ENCODE data around the gene SMIM11.
"Not testable (repeated sequence)": the region's sequence is repeated elsewhere in the genome, so short reads cannot be mapped to it uniquely, and the experiment has no call there.

Gene SMIM11

DNA sequence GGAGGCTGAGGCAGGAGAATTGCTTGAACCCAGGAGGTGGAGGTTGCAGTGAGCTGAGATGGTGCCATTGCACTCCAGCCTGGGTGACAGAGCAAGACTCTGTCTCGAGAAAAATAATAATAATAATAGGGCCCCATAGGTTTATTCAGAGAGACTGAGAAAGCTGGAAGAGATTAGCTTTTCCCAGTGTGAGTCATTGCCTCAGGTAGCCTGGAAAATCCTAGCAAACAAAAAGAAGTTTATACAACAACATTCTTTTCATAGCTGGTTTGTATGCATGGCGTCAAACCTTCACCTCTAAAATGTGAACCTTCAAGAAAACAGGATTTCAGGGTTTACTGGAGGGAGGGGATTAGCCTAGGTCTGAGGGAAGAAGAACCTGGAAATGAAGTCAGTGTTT is 7.8 kb downstream of the SMIM11 start:
- H3K36me3 ChIP-seq (ENCODE audit: control insufficient read depth, insufficient read depth, low read length); H2AFZ ChIP-seq; H3K4me3 ChIP-seq (ENCODE audit: low read depth, low read length); H3K9ac ChIP-seq; H3K4me1 ChIP-seq; H3K27me3 ChIP-seq (ENCODE audit: control insufficient read depth, insufficient read depth, low read length); H3K9me3 ChIP-seq (ENCODE audit: control insufficient read depth, low read length); H3K27ac ChIP-seq; H3K4me2 ChIP-seq (ENCODE audit: low read length); H3K79me2 ChIP-seq: not testable (repeated sequence)

DNA sequence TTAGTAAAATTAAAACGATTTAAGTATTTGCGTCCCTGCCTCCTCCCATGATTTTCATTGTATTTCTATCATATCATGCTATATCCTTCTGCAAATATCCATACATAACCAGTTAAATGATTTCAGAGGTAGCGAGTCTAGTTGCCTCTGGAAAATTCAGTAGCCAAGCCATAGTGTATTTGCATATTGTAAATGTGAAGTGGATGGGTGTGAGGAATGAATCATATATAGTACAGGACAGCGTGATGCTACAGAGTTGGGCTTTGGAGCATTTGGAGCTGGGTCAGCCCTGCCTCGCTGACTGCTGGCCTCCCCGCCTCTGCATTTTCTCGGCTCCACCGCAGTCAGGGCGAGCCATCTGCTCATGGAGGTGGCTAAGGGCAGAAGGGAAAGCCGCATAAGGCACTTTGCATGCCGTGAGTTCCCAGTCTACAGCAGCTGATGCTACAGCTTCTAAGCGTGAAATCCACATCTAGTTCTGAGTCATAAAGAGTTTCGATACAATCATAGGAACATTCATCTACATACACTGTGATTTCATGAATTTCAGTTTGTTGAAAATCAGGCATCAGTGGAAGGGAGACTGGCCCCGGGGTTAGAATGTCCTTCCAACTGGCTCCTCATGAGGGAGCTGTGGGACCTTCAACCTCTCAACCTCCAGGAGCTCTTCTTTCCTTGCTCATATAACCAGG is 8.6 kb downstream of the SMIM11 start:
- not testable (repeated sequence) for H3K79me2 ChIP-seq; H3K9me3 ChIP-seq (ENCODE audit: control insufficient read depth, low read length); H3K4me2 ChIP-seq (ENCODE audit: low read length); H3K27ac ChIP-seq; H3K4me1 ChIP-seq; H3K4me3 ChIP-seq (ENCODE audit: low read depth, low read length); H3K9ac ChIP-seq; H2AFZ ChIP-seq; H3K27me3 ChIP-seq (ENCODE audit: control insufficient read depth, insufficient read depth, low read length); H3K36me3 ChIP-seq (ENCODE audit: control insufficient read depth, insufficient read depth, low read length)

DNA sequence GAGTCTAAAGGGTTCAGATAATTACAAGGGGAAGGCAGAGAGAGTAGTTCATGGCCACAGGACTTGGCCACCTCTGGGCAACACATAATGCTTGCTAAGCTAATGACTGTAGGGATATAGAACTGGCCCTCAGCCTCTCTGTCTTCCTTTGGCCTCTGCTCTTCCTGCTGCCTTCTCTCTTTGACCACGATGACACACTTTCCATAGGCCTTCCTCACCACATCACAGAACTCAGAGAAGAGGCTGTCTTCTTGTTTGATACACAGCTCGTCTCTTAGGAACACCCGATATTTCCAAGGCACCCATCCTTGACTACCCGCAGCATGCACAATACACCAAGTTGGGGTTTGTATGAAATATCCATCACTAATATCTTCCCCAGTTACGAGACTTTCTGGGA is 25.2 kb downstream of the SMIM11 start:
- not testable (repeated sequence) for H3K27ac ChIP-seq; H3K9me3 ChIP-seq (ENCODE audit: control insufficient read depth, low read length); H3K4me1 ChIP-seq; H3K4me2 ChIP-seq (ENCODE audit: low read length); H3K4me3 ChIP-seq (ENCODE audit: low read depth, low read length); H2AFZ ChIP-seq; H3K9ac ChIP-seq; H3K36me3 ChIP-seq (ENCODE audit: control insufficient read depth, insufficient read depth, low read length); H3K79me2 ChIP-seq; H3K27me3 ChIP-seq (ENCODE audit: control insufficient read depth, insufficient read depth, low read length)

DNA sequence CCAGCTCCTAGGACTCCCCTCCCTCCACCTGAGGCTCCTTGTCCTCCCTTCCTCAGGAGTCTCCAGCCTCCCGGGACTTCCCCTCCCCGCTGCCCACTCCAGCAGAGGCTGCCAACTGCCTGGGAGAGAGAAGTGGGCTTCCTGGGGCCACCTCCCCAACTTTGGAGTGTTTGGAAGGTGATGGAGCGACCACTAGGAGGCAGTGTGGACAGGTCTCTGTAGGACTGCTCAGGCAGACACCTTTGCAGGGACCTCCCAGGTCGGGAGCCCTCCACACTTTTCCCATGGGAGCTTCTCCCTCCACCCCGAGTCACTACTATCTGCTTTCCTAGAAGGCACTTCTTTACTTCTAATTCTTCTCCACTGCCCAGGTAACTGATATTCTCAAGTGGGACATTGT is 29.4 kb downstream of the SMIM11 start:
- not testable (repeated sequence) for H3K4me2 ChIP-seq (ENCODE audit: low read length); H3K27me3 ChIP-seq (ENCODE audit: control insufficient read depth, insufficient read depth, low read length); H3K4me3 ChIP-seq (ENCODE audit: low read depth, low read length); H3K9me3 ChIP-seq (ENCODE audit: control insufficient read depth, low read length); H3K9ac ChIP-seq; H3K27ac ChIP-seq; H3K36me3 ChIP-seq (ENCODE audit: control insufficient read depth, insufficient read depth, low read length); H2AFZ ChIP-seq; H3K4me1 ChIP-seq; H3K79me2 ChIP-seq

DNA sequence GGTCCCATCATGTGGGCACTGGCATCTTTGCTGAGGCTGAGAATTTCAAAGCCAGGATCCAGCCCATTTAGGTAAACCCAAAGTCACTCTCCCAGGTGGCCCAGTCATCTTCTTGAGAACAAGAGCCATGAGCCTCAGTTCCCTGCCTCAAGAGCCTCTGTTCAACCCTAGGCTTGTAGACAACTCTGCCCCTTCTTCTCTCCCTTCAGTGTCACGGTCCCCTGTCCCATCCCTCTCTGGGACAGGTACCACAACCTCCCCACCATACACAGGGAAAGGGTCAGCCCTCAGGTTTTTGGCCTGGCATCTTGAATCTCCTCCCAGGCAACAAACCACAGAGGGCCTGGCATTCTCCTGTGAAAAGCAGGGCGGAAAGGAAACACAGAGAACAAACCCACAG is 30.4 kb downstream of the SMIM11 start:
- H3K4me2 ChIP-seq (ENCODE audit: low read length); H3K27ac ChIP-seq; H3K4me3 ChIP-seq (ENCODE audit: low read depth, low read length); H3K9me3 ChIP-seq (ENCODE audit: control insufficient read depth, low read length); H3K27me3 ChIP-seq (ENCODE audit: control insufficient read depth, insufficient read depth, low read length); H2AFZ ChIP-seq; H3K9ac ChIP-seq; H3K4me1 ChIP-seq; H3K36me3 ChIP-seq (ENCODE audit: control insufficient read depth, insufficient read depth, low read length); H3K79me2 ChIP-seq: not testable (repeated sequence)

DNA sequence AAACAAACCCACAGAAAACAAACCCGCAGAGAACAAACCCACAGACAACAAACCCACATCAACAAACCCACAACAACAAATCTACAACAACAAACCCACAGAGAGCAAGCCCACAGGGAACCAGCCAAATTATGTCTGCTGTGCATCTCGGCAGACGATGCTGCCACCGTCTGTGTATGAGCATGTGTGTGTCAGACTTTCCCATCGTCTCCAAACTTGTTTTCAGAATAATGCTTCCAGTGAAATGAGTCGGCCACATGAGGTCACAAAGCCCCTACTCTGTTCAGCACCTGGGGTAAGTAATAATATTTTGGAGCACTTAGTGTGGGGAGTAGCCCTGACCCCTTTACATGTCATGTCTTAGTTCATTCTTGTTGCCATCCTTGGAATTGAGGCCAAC is 30.8 kb downstream of the SMIM11 start:
- H3K79me2 ChIP-seq; H3K4me3 ChIP-seq (ENCODE audit: low read depth, low read length); H3K9ac ChIP-seq; H3K27me3 ChIP-seq (ENCODE audit: control insufficient read depth, insufficient read depth, low read length); H3K36me3 ChIP-seq (ENCODE audit: control insufficient read depth, insufficient read depth, low read length); H3K27ac ChIP-seq; H3K9me3 ChIP-seq (ENCODE audit: control insufficient read depth, low read length); H3K4me2 ChIP-seq (ENCODE audit: low read length); H3K4me1 ChIP-seq; H2AFZ ChIP-seq: not testable (repeated sequence)

DNA sequence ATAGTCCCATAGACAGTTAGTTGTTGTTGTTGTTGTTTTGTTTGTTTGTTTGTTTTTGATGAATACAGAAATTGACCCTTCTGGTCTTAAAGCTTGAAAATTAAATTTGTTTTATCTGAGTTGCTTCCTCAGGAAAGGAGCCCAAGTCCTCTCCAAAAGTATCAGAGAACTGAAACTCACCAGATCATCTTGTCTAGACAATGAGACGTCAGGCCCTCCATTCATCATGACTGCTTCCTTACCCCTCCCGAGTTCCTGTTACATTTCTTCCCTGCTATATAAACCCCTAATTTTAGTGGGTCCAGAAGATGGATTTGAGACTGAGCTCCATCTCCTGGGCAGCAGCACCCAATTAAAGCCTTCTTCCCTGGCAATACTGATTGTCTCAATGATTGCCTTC is 31.4 kb downstream of the SMIM11 start:
- not testable (repeated sequence) for H3K79me2 ChIP-seq; H3K27me3 ChIP-seq (ENCODE audit: control insufficient read depth, insufficient read depth, low read length); H3K27ac ChIP-seq

DNA sequence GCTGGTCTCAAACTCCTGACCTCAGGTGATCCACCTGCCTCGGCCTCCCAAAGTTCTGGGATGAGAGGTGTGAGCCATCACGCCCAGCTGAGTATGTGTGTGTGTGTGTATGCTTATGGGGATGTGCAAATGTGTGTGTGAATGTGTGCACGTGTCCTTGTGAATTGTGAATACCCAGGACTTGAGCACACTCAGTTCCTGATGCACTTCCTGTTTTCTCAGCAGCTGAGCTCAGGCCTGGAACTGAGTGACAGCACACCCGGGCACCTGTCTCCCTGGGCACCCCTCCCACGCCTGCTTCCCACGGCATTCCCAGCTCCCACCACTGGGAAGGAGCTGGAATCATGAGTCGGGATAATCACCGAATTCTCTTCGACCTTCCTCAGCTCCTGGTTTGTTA is 32.0 kb downstream of the SMIM11 start:
- not testable (repeated sequence) for H3K4me3 ChIP-seq (ENCODE audit: low read depth, low read length); H3K27me3 ChIP-seq (ENCODE audit: control insufficient read depth, insufficient read depth, low read length); H3K27ac ChIP-seq; H3K36me3 ChIP-seq (ENCODE audit: control insufficient read depth, insufficient read depth, low read length); H3K9me3 ChIP-seq (ENCODE audit: control insufficient read depth, low read length); H3K9ac ChIP-seq; H2AFZ ChIP-seq; H3K4me1 ChIP-seq; H3K4me2 ChIP-seq (ENCODE audit: low read length); H3K79me2 ChIP-seq

More for the DNA sequence above, 31.4 kb downstream of the SMIM11 start:
- H2AFZ ChIP-seq; H3K4me2 ChIP-seq (ENCODE audit: low read length); H3K9ac ChIP-seq; H3K4me3 ChIP-seq (ENCODE audit: low read depth, low read length); H3K36me3 ChIP-seq (ENCODE audit: control insufficient read depth, insufficient read depth, low read length); H3K4me1 ChIP-seq; H3K9me3 ChIP-seq (ENCODE audit: control insufficient read depth, low read length): not testable (repeated sequence)

DNA sequence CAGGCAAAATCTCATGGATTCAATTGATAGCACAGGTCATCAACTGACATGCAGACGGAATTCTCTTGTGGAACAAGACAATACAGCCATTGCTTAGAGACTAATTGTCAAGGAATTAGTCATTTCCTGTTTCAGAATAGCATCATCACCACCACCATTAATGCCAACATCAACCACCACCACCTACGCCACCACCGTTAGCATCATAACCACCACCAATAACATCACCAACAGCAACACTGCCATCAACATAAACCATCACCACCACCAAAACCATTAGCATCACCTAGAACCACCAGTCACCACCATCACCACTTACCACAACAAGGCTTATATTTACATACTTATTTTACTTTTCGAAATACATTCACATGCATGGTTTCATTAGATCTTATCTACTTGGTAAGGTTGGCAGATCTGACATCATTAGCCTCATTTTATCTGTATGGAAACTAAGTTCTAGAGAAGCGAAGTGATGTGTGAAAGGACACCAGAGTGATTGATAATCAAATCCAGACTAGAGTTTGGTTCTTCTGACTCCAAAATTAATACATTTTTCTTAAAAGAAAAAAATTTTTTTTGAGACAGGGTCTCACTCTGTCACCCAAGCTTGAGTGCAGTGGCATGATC is 42.3 kb downstream of the SMIM11 start:
- H3K4me1 ChIP-seq; H3K9ac ChIP-seq; H2AFZ ChIP-seq; H3K27ac ChIP-seq; H3K9me3 ChIP-seq (ENCODE audit: control insufficient read depth, low read length); H3K79me2 ChIP-seq; H3K36me3 ChIP-seq (ENCODE audit: control insufficient read depth, insufficient read depth, low read length); H3K4me3 ChIP-seq (ENCODE audit: low read depth, low read length); H3K4me2 ChIP-seq (ENCODE audit: low read length); H3K27me3 ChIP-seq (ENCODE audit: control insufficient read depth, insufficient read depth, low read length): not testable (repeated sequence)

DNA sequence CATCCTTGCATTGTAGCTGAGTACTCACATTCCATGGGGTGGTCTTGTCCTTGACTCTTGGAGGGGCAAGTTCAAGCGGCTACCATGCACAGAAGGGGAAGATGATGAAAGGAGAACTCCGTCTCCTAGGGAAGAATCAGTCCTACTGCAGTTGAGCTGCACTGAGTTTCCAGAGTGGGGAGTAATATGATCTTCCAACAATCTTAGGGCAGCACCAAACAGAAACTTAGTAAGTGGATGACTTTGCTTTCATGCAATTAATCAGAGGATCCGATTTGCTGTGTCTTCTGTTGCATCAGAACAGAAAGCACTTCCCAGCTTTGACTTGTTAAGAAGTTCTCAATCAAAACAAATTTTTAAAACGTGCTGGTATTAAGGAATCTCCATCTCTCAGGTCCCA is 48.5 kb downstream of the SMIM11 start, which contains the start of gene SMIM34:
Gene SMIM34, minus strand, starts transcription at position 147 of the 400 bp plus-strand sequence. Its CDS starts 112 bp downstream, at position 35.
- H3K4me3 ChIP-seq (ENCODE audit: low read depth, low read length); H3K27ac ChIP-seq; H3K27me3 ChIP-seq (ENCODE audit: control insufficient read depth, insufficient read depth, low read length); H3K4me1 ChIP-seq; H3K9me3 ChIP-seq (ENCODE audit: control insufficient read depth, low read length); H2AFZ ChIP-seq; H3K4me2 ChIP-seq (ENCODE audit: low read length); H3K9ac ChIP-seq; H3K36me3 ChIP-seq (ENCODE audit: control insufficient read depth, insufficient read depth, low read length); H3K79me2 ChIP-seq: not testable (repeated sequence)

DNA sequence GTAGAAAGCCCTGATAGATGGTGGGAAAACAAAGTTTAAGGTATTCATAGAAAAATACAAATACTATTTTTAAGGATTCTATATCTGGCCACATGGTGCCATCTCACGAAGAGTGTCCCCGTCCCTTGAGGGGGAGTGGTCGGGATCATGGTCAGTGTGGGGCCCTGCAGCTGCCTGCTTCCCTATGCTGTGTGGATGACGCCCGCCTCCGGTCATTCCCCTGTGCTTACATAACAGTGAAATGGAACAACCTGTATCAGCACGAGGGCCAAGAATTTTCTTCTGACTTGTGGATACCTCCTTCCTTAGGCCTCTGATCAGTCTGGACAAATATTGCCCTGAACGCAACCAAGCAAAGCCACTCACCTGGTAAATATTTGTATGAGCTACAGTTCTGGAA is 52.0 kb downstream of the SMIM11 start:
- H3K36me3 ChIP-seq (ENCODE audit: control insufficient read depth, insufficient read depth, low read length); H2AFZ ChIP-seq; H3K27me3 ChIP-seq (ENCODE audit: control insufficient read depth, insufficient read depth, low read length); H3K27ac ChIP-seq; H3K4me3 ChIP-seq (ENCODE audit: low read depth, low read length); H3K9me3 ChIP-seq (ENCODE audit: control insufficient read depth, low read length); H3K9ac ChIP-seq; H3K4me1 ChIP-seq; H3K4me2 ChIP-seq (ENCODE audit: low read length); H3K79me2 ChIP-seq: not testable (repeated sequence)

Data from parathyroid adenoma (tissue), 2 donors.